Heart right ventricle (tissue), 16 donors: ENCODE measurements around the gene FRRS1L. TPM values are rescaled to one million over a fixed set of nuclear protein-coding genes. Genes with fewer than 3 reads are reported as not detected.

ENCODE experiments used
- ATAC-seq, 8 donors: fragments of 200-7000 bp; cut with Tn5 transposase; one replicate each; pipeline ENCODE4 v1.9.1; 2020; ENCODE audit warnings: mild to moderate bottlenecking in 8 of 8, moderate library complexity in 8 of 8, moderate number of reproducible peaks in 1 of 8
- DNase-seq, 2 donors: peaks; one replicate each; pipeline ENCODE4 v3.0.0-alpha.2; 2020
- H3K27ac ChIP-seq, 10 donors: fragments of 200-600 bp; sonication (generic) in 2 of 10; one replicate each; pipeline versions ENCODE4 v1.5.0 to v1.8.0; 2020 to 2022; ENCODE audit warnings: mild to moderate bottlenecking in 3 of 10
- H3K27me3 ChIP-seq, 7 donors: fragments of 200-600 bp; one replicate each; pipeline ENCODE4 v1.8.0; 2021 to 2022; ENCODE audit warnings: mild to moderate bottlenecking in 2 of 7
- H3K36me3 ChIP-seq, 9 donors: fragments of 200-600 bp; sonication (generic) in 1 of 9; one replicate each; pipeline versions ENCODE4 v1.5.0 to v1.8.0; 2020 to 2022; ENCODE audit warnings: mild to moderate bottlenecking in 2 of 9
- H3K4me1 ChIP-seq, 9 donors: fragments of 200-600 bp; sonication (generic) in 1 of 9; one replicate each; pipeline versions ENCODE4 v1.5.0 to v1.8.0; 2020 to 2022; ENCODE audit warnings: mild to moderate bottlenecking in 4 of 9
- H3K4me3 ChIP-seq, 10 donors: fragments of 200-600 bp; sonication (generic) in 2 of 10; one replicate each; pipeline versions ENCODE4 v1.5.0 to v1.8.0; 2020 to 2022; ENCODE audit warnings: mild to moderate bottlenecking in 7 of 10, moderate library complexity in 2 of 10
- H3K9me3 ChIP-seq, 11 donors: fragments of 200-600 bp in 10 of 11; sonication (generic) in 2 of 11; one replicate each; pipeline versions ENCODE4 v1.5.0 to v1.8.0; 2013 to 2022; ENCODE audit warnings: mild to moderate bottlenecking in 2 of 11, control low read depth in 1 of 11, moderate library complexity in 1 of 11
- WGBS, 2 donors: extraction: QIAGEN DNeasy Blood & Tissue Kit; methylation state at CpG; one replicate each; pipeline ENCODE4 v1.1.7; 2013; ENCODE audit warnings: inconsistent platforms in 1 of 2; 5-methylcytosine and 5-hydroxymethylcytosine counted together
- intact Hi-C, 10 donors: fragments of 100-400 bp; cut with DNase I; formaldehyde crosslinking; loops; one replicate each; pipeline versions ENCODE4 v1.11.1 to v1.14.2; 2022
- polyA plus RNA-seq, 2 donors: library from polyadenylated mRNA; stranded (reverse); fragments of 200-250 nt; gene quantifications; one replicate each; pipeline ENCODE4 v1.2.3, GENCODE V29; 2013
- total RNA-seq, 10 donors: library from RNA; stranded (reverse); fragmentation: NEBNext Ultra II Directional in 3 of 10; extraction: Animal tissue kit (Norgen Biotek cat#: 25700) in 3 of 10; gene quantifications; one replicate each; pipeline versions ENCODE4 v1.2.1 to v1.2.4, GENCODE V29; 2021 to 2023
- TF ChIP-seq, protein P1 (sequence below), 9 donors: fragments of 200-600 bp; sonication (generic) in 2 of 9; IDR thresholded peaks; one replicate each; pipeline versions ENCODE4 v1.5.0 to v1.8.0; 2021 to 2022; ENCODE audit warnings: antibody characterized with exemption in 9 of 9, mild to moderate bottlenecking in 5 of 9, moderate library complexity in 1 of 9
- donor health status: Arrhythmogenic right ventricular cardiomyopathy.
- donor health status: ischemic (EF 13 %, LVEDD 7.1; RV severe dilation, severe dysfunction).
- donor health status: healthy with polysubstance abuse.
- donor health status: DM: no; HTN: yes; CAD: no.
- donor health status: DM: no; HTN: no; CAD: no.
- donor health status: ischemic (EF 25% LVEDD 6.9; RV normal size, moderate dysfunction).
- donor health status: ischemic (EF 25% LVEDD 5.7; RV mildly dilated, moderate dysfunction).
- donor health status: healthy.
- donor health status: DM: yes; HTN: yes; CAD: no.
- donor health status: Ischemic cardiomyopathy.
- donor health status: ischemic (EF 35%, LVEDD 5.7; RV mildly dilated, moderate dysfunction).
- donor health status: nonischemic (EF 11% LVEDD 7.7; RV severe dilation, severe dysfunction).
- donor health status: DM: yes; HTN: yes; CAD: no.
- donor health status: PGD.
- donor health status: ischemic (EF 29% LVEDD 5.4; RV normal size, mild dysfunction).
- donor health status: nonischemic (EF 23%, LVEDD 6.1; RV moderate dilation, normal function).

The FRRS1L gene
- total and polyA plus RNA-seq, 12 donors: 0.07 to 3.0 (median 1.3) TPM; not detected in 1

DNA sequence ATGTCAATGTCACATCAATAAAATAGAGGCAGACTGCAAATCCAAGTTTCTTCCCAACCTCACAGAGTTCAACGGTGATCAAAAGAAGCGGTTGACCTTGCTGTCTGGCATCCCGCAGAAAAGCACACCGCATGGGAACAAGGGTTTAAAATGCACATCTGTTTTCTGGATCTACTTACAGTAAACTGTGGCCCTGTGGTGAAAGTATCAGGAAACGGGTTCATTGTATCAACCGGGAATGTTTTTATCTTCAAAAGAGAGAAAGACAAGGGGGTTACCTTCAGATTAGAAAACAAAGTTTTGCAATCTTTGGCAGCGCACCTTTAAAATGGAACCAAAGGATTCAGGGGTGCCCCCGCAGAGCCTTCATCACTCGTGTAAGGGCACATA is 15.5 kb upstream of the FRRS1L start:
- H3K36me3 ChIP-seq: no peaks in the 10 kb centered on the region
- intact Hi-C loops: loop anchor here in 1 of 10 donors (10.0 kb wide), 1 partner anchor 142 kb away; the partner anchor contains the start of gene EPB41L4B
- no peak for ATAC-seq
- H3K9me3 ChIP-seq: no peaks in the 10 kb centered on the region
- peaks cover 0 to 9% (median 0%) of the 10 kb centered on the region in 9 donors for H3K4me1 ChIP-seq
- H3K27ac ChIP-seq: no peak overlapping the region
- WGBS, 2 donors: 70 to 75% methylated on average over 9 of the region's 9 CpGs
- H3K27me3 ChIP-seq: peaks cover 0 to 7% (median 0%) of the 10 kb centered on the region in 7 donors
- TF ChIP-seq, protein P1, sequence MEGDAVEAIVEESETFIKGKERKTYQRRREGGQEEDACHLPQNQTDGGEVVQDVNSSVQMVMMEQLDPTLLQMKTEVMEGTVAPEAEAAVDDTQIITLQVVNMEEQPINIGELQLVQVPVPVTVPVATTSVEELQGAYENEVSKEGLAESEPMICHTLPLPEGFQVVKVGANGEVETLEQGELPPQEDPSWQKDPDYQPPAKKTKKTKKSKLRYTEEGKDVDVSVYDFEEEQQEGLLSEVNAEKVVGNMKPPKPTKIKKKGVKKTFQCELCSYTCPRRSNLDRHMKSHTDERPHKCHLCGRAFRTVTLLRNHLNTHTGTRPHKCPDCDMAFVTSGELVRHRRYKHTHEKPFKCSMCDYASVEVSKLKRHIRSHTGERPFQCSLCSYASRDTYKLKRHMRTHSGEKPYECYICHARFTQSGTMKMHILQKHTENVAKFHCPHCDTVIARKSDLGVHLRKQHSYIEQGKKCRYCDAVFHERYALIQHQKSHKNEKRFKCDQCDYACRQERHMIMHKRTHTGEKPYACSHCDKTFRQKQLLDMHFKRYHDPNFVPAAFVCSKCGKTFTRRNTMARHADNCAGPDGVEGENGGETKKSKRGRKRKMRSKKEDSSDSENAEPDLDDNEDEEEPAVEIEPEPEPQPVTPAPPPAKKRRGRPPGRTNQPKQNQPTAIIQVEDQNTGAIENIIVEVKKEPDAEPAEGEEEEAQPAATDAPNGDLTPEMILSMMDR (IDR thresholded peaks at IDR 0.05): no peak
- no peak overlapping the region for H3K4me3 ChIP-seq
- no peak for DNase-seq

DNA sequence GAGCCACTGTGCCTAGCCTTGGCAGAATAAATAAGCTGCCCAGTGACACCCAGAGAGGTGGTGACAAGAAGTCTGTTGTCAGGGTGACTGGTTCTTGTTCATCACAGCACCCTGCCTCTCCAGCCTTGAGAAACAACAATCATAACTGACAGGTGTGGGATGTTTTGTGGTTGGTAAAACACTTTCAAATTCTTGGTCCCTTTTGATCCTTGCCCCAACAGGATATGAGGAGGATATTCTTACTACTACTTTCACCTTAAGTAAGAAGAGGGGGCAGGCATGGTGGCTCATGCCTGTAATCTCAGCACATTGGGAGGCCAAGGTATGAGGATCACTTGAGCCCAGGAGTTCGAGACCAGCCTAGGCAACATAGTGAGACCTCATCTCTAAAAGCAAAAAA is 14.2 kb upstream of the FRRS1L start:
- no peaks in the 10 kb centered on the region for H3K36me3 ChIP-seq
- ATAC-seq: no peak
- H3K27me3 ChIP-seq: peaks cover 0 to 7% (median 0%) of the 10 kb centered on the region in 7 donors
- no peaks in the 10 kb centered on the region for H3K9me3 ChIP-seq
- H3K27ac ChIP-seq: no peak overlapping the region
- H3K4me1 ChIP-seq: no peaks in the 10 kb centered on the region
- WGBS, 2 donors: 93 to 97% methylated on average over 1 of the region's 1 CpG
- no peak overlapping the region for H3K4me3 ChIP-seq
- intact Hi-C loops: loop anchor here in 1 of 10 donors (10.0 kb wide), 1 partner anchor 144 kb away; the partner anchor contains the start of gene EPB41L4B
- no peak for DNase-seq
- TF ChIP-seq, protein P1 (IDR thresholded peaks at IDR 0.05): no peak

DNA sequence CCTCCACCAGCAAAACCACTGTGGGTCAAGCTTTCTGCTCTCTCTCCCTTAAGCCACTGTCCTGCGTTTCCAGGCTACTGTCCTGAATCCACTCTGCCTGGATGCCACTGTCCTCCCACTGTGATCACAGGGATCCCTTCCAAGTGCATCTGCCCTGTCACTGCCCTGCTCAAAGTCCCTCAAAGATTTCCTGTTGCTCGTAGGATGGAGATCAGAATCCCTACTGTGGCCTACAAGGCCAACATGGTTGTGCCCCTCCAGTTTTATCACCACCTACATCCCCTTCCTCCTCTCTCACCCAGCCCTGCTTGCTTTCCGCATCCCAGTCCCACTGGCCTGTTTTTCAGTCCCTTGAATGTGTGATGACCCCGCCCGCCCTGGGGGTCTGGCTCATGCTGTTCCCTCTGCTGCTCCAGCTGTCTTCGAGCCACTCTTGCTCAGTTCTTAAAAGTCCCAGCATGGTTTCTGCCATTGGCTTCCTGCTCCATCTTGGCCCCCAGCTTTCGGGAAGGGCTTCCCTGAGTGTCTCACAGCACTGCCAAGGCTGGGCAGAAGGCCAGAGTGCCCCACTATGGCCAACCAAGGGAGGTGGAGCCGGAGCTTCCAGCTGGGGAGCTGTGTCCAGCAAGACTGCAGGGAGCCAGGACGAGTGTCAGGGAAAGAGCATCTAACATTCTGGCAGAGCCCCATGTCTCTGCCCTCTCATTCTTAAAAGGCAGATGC is 12.9 kb upstream of the FRRS1L start:
- WGBS, 2 donors: 65 to 74% methylated on average over 9 of the region's 9 CpGs
- Histone ChIP-seq H3K4me1 (no peaks in the 10 kb centered on the region), H3K4me3 (no peak overlapping the region), H3K27me3 (peaks cover 0 to 7% (median 0%) of the 10 kb centered on the region in 7 donors), H3K36me3 (no peaks in the 10 kb centered on the region), H3K27ac (no peak overlapping the region), H3K9me3 (no peaks in the 10 kb centered on the region)
- TF ChIP-seq, protein P1 (IDR thresholded peaks at IDR 0.05): no peak
- peak; percentile 11 to 47 for DNase-seq
- intact Hi-C loops: loop anchor here in 1 of 10 donors (10.0 kb wide), 1 partner anchor 145 kb away; the partner anchor contains the start of gene EPB41L4B
- peak in 4 of 8 donors; percentile 37 to 70 (median 48) for ATAC-seq

DNA sequence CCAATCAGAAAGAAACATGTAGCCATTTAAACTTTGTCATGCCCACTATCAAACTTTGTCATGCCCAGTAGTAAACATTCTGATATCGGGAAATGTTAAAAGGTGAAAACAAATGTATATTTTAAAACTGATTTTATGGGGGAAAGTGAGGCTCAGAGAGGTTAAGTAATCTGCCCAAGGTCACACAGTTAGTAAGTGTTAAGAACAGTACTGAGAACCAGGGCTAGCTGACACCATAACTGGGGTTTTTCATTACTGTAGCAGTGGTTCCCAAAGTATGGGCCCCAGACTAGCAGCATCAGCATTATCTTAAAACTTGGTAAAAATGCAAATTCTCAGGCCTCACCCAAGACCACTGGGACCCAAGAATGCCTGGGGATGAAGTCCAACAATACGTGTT is 9.9 kb upstream of the FRRS1L start:
- no peak for ATAC-seq
- no peak overlapping the region for H3K27ac ChIP-seq
- DNase-seq: no peak
- TF ChIP-seq, protein P1 (IDR thresholded peaks at IDR 0.05): no peak
- H3K4me3 ChIP-seq: no peak overlapping the region
- 92 to 94% methylated on average over 2 of the region's 2 CpGs for WGBS, 2 donors
- H3K27me3 ChIP-seq: peaks cover 0 to 7% (median 0%) of the 10 kb centered on the region in 7 donors
- intact Hi-C loops: no loop called here
- H3K9me3 ChIP-seq: no peaks in the 10 kb centered on the region
- H3K36me3 ChIP-seq: no peaks in the 10 kb centered on the region
- H3K4me1 ChIP-seq: no peaks in the 10 kb centered on the region
